Hepatocyte (in vitro differentiated cells): ENCODE results near the gene NPIPB2. TPM values are rescaled to one million over a fixed set of nuclear protein-coding genes. Genes with fewer than 3 reads are reported as not detected.

Experiments used
- DNase-seq: peaks from one replicate; pipeline ENCODE4 v3.0.0-alpha.2; 2016; ENCODE audit warnings: low spot score
- H2AFZ ChIP-seq: fragments of 200-600 bp; sonication (generic); 2 replicates; pipeline ENCODE4 v1.6.0; 2016; ENCODE audit warnings: antibody characterized with exemption, mild to moderate bottlenecking
- H3K27ac ChIP-seq: fragments of 200-600 bp; sonication (generic); 2 replicates; pipeline ENCODE4 v1.5.1; 2016; ENCODE audit warnings: mild to moderate bottlenecking
- H3K27me3 ChIP-seq: fragments of 200-600 bp; sonication (generic); 2 replicates; pipeline ENCODE4 v1.6.1; 2016
- H3K36me3 ChIP-seq: fragments of 200-600 bp; sonication (generic); replicated peaks from 2 replicates; pipeline ENCODE4 v1.5.1; 2016; ENCODE audit warnings: low read depth; ENCODE audit not compliant: insufficient read depth
- H3K4me1 ChIP-seq: fragments of 200-600 bp; sonication (generic); 2 replicates; pipeline ENCODE4 v1.5.1; 2016; ENCODE audit warnings: mild to moderate bottlenecking, moderate library complexity; ENCODE audit not compliant: insufficient read depth
- H3K4me2 ChIP-seq: fragments of 200-600 bp; sonication (generic); 2 replicates; pipeline ENCODE4 v1.6.0; 2016
- H3K4me3 ChIP-seq: fragments of 200-600 bp; sonication (generic); 2 replicates; pipeline ENCODE4 v1.5.1; 2016; ENCODE audit warnings: mild to moderate bottlenecking
- H3K79me2 ChIP-seq: fragments of 200-600 bp; sonication (generic); 2 replicates; pipeline ENCODE4 v1.6.0; 2017; ENCODE audit warnings: mild to moderate bottlenecking
- H3K9me2 ChIP-seq: fragments of 200-600 bp; sonication (generic); replicated peaks from 2 replicates; pipeline ENCODE4 v1.6.0; 2017; ENCODE audit warnings: mild to moderate bottlenecking; ENCODE audit not compliant: insufficient read depth
- H3K9me3 ChIP-seq: fragments of 200-600 bp; sonication (generic); 2 replicates; pipeline ENCODE4 v1.5.1; 2016; ENCODE audit warnings: low read depth, mild to moderate bottlenecking
- H4K20me1 ChIP-seq: fragments of 200-600 bp; sonication (generic); 2 replicates; pipeline ENCODE4 v1.6.0; 2016; ENCODE audit warnings: mild to moderate bottlenecking; ENCODE audit not compliant: insufficient read depth, poor library complexity, severe bottlenecking
- EZH2 ChIP-seq: fragments of 200-600 bp; sonication (generic); IDR thresholded peaks from 2 replicates; pipeline ENCODE4 v1.6.1; 2016; ENCODE audit warnings: antibody characterized with exemption, mild to moderate bottlenecking, borderline replicate concordance
- EZH2phosphoT487 ChIP-seq: fragments of 200-600 bp; sonication (generic); IDR thresholded peaks from one replicate; pipeline ENCODE4 v1.6.1; 2018; ENCODE audit warnings: antibody characterized with exemption, mild to moderate bottlenecking, low read depth, moderate library complexity; ENCODE audit not compliant: unreplicated experiment, severe bottlenecking
- WGBS: methylation state at CpG from one replicate; pipeline ENCODE4 v1.1.6; 2016; ENCODE audit warnings: low lambda C conversion rate; ENCODE audit errors: missing lambda C conversion rate; 5-methylcytosine and 5-hydroxymethylcytosine counted together
- polyA plus RNA-seq: library from polyadenylated mRNA; unstranded; fragments of >200 nt; fragmentation: Nextera tagmentation; extraction: Ambion mirVana; gene quantifications from 2 replicates; pipeline ENCODE4 v1.2.1, GENCODE V29; 2016
- total RNA-seq: library from RNA; depleted of rRNA; stranded (reverse); fragments of >200 nt; gene quantifications from 2 replicates; pipeline ENCODE4 v1.2.3, GENCODE V29; 2014
- TF ChIP-seq, protein P1 (sequence below): fragments of 200-600 bp; sonication (generic); IDR thresholded peaks from 2 replicates; pipeline ENCODE4 v1.5.1; 2016; ENCODE audit warnings: antibody characterized with exemption, mild to moderate bottlenecking; ENCODE audit not compliant: poor library complexity

NPIPB2 gene
- total and polyA plus RNA-seq, 2 experiments from 2014 or later = 5.8 to 12.2 TPM

DNA sequence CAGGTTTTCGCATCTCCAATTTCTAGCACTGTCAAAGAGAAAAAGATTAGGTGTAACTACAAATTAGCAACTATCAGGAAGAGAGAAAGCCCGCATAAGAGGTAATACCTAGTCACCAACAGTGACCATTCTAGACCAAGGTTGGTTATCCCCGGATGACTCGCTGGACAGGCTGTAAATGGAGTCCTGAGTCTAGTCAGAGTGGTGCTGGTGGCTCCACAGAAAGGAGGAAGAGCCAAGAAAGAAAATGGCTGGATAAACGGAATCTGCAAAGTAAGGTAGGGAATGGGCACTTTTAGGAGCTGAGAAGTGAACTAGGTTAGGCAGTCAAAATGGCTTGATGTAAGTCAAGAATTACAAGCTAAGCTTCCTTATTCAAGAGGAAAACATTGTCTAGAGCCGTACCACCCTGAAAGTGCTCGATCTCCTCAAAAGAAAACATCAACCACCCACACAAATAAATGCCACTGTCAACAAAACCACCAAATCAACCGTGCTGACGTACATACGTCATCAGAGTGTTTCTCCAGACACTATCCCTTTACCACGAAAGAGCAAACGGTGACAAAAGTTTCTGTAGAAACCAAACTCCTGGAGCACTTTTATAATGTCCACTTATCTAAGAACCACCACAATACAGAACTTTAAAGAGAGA is 28.3 kb downstream of the NPIPB2 start:
- Histone ChIP-seq H3K27me3 (no peaks in the 10 kb centered on the region), H3K79me2 (peaks cover 64% of the 10 kb centered on the region), H3K36me3 (no peaks in the 10 kb centered on the region), H2AFZ (no peak overlapping the region), H3K4me1 (peaks cover 32% of the 10 kb centered on the region), H3K4me2 (peak overlapping the region; percentile 84), H3K4me3 (peak overlapping the region; percentile 87), H3K27ac (peak overlapping the region; percentile 95), H3K9me2 (no peaks in the 10 kb centered on the region), H3K9me3 (no peaks in the 10 kb centered on the region), H4K20me1 (peaks cover 59% of the 10 kb centered on the region)
- DNase-seq = peak; percentile 17
- WGBS = 60% methylated on average over 12 of the region's 12 CpGs
- TF ChIP-seq EZH2phosphoT487 (no peak), EZH2 (no peak)
- TF ChIP-seq, protein P1, sequence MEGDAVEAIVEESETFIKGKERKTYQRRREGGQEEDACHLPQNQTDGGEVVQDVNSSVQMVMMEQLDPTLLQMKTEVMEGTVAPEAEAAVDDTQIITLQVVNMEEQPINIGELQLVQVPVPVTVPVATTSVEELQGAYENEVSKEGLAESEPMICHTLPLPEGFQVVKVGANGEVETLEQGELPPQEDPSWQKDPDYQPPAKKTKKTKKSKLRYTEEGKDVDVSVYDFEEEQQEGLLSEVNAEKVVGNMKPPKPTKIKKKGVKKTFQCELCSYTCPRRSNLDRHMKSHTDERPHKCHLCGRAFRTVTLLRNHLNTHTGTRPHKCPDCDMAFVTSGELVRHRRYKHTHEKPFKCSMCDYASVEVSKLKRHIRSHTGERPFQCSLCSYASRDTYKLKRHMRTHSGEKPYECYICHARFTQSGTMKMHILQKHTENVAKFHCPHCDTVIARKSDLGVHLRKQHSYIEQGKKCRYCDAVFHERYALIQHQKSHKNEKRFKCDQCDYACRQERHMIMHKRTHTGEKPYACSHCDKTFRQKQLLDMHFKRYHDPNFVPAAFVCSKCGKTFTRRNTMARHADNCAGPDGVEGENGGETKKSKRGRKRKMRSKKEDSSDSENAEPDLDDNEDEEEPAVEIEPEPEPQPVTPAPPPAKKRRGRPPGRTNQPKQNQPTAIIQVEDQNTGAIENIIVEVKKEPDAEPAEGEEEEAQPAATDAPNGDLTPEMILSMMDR = no peak

DNA sequence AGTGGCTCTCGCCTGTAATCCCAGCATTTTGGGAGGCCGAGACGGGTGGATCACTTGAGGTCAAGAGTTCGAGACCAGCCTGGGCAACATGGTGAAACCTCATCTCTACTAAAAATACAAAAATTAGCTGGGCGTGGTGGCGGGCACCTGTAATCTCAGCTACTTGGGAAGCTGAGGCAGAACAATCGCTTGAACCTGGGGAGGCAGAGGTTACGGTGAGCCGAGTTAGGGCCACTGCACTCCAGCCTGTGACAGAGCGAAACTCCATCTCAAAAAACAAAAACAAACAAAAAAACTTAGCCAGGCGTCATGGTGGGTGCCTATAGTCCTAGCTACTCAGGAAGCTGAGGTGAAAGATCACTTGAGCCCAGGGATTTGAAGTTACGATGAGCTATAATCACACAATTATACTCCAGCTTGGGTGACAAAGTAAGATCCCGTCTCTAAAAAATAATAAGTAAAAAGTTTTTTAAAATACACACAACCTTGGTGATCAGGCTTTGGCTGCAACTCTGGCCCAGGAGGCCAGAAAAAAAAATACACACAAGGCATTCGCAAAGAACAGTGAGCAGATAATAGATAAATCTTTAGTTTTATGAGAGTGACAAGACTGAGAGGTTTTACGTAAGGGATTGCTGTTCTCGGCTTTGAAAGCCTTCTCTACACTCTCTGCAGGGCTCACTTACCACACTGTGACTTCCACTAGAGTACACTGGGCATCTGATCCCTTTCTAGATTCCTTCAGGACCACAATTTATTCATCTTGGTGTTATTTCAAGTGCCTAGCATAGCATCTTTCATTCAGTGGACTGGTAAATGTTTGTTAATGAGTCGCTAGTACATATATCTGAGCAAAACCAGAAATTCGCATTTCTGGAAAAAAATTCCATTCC is 31.9 kb downstream of the NPIPB2 start:
- H3K36me3 ChIP-seq = no peaks in the 10 kb centered on the region
- WGBS = 76% methylated on average over 18 of the region's 18 CpGs
- H3K4me3 ChIP-seq = no peak overlapping the region
- H3K79me2 ChIP-seq = peaks cover 97% of the 10 kb centered on the region
- H3K27me3 ChIP-seq = no peaks in the 10 kb centered on the region
- no peak for TF ChIP-seq EZH2phosphoT487
- TF ChIP-seq, protein P1 = no peak
- no peak for TF ChIP-seq EZH2
- DNase-seq = peak; percentile 8
- H3K9me3 ChIP-seq = no peaks in the 10 kb centered on the region
- peak overlapping the region; percentile 55 for H3K4me2 ChIP-seq
- H2AFZ ChIP-seq = no peak overlapping the region
- H3K27ac ChIP-seq = peak overlapping the region; percentile 6
- H3K9me2 ChIP-seq = no peaks in the 10 kb centered on the region
- H3K4me1 ChIP-seq = peaks cover 32% of the 10 kb centered on the region
- H4K20me1 ChIP-seq = peaks cover 93% of the 10 kb centered on the region

DNA sequence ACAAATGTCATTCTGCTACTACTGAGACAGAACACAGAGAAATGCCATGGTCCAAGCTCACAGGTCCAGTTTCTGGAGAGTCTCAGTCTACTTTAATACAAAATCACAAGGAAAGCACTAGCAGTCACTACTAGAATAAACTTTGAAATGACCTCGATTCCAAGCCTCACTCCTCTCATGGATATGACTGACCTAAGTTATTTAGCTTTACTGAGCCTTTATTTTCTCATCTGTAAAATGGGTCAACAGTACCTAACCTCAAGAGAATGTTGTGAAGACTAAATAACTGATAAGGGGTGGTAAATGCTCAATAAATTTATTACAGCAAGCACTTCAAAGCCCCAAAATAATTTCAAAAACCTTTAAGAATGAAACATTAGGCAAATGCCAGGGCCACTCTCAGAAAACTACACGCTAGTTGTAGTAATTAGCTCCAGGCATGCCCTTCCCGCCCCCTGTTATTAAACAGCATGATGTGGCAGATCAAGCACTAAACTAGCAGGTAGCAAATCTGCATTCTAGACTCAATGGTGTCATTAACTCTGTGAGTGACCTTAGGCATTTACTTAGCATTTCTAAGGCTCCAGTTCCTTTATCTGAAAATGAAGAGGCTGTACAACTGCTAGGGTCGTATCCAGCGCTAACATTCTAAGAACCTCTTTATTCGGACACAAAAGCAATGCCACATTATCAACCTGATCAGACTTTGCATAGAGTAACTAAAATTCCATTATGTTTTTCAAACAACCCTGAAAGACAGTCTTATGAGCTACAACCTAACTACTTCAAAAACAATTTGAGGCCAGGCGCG is 34.5 kb downstream of the NPIPB2 start:
- Histone ChIP-seq H3K27me3 (no peaks in the 10 kb centered on the region), H2AFZ (no peak overlapping the region), H3K4me1 (peaks cover 15% of the 10 kb centered on the region), H3K4me3 (no peak overlapping the region), H3K9me2 (no peaks in the 10 kb centered on the region), H3K36me3 (no peaks in the 10 kb centered on the region), H3K4me2 (no peak overlapping the region), H3K79me2 (peaks cover 97% of the 10 kb centered on the region), H4K20me1 (peaks cover 93% of the 10 kb centered on the region), H3K9me3 (no peaks in the 10 kb centered on the region), H3K27ac (no peak overlapping the region)
- 93% methylated on average over 8 of the region's 8 CpGs for WGBS
- DNase-seq = no peak
- TF ChIP-seq EZH2 = no peak
- TF ChIP-seq, protein P1 = no peak
- no peak for TF ChIP-seq EZH2phosphoT487
